PC-9 (cell line): Measurements from ENCODE around the gene TMPRSS9. TPM values are rescaled to one million over a fixed set of nuclear protein-coding genes. Genes with fewer than 3 reads are reported as not detected.

ENCODE experiments used
- BruUV-seq: library from RNA; stranded (reverse); fragments of 400-500 nt; replicated peaks from 2 replicates; lab custom pipeline; 2021; lab: Mats Ljungman, UMichigan
- CTCF ChIA-PET: fragments of 300-600 bp; sonication (Branson Sonifier 250); formaldehyde crosslinking; loops from one replicate; lab custom pipeline; 2022; ENCODE audit warnings: antibody characterized with exemption; lab: Charles Lee
- POLR2A ChIA-PET: fragments of 300-600 bp; sonication (Branson Sonifier 250); formaldehyde crosslinking; loops from one replicate; lab custom pipeline; 2022; ENCODE audit warnings: antibody characterized with exemption; ENCODE audit not compliant: unreplicated experiment; lab: Charles Lee
- DNase-seq, 2 experiments: peaks; one replicate each; pipeline versions ENCODE4 v3.0.0 to v3.0.0-alpha.2; 2015 to 2022; ENCODE audit warnings: mixed read lengths in 1 of 2
- H2AFZ ChIP-seq: fragments of 200-600 bp; sonication (generic); 2 replicates; pipeline ENCODE4 v1.8.1; 2017; ENCODE audit warnings: antibody characterized with exemption
- H3F3A ChIP-seq: fragments of 200-600 bp; sonication (generic); 2 replicates; pipeline ENCODE4 v1.8.1; 2017; ENCODE audit warnings: antibody characterized with exemption, mild to moderate bottlenecking, low read depth; ENCODE audit not compliant: insufficient read depth
- H3K27ac ChIP-seq: fragments of 200-600 bp; sonication (generic); 2 replicates; pipeline ENCODE4 v1.6.1; 2016; ENCODE audit warnings: mixed run types
- H3K27me3 ChIP-seq: fragments of 200-600 bp; sonication (generic); 2 replicates; pipeline ENCODE4 v1.6.1; 2016; ENCODE audit warnings: low read depth, mixed run types; ENCODE audit not compliant: insufficient read depth
- H3K36me3 ChIP-seq: fragments of 200-600 bp; sonication (generic); 2 replicates; pipeline ENCODE4 v1.6.1; 2016; ENCODE audit warnings: low read depth, mixed run types
- H3K4me1 ChIP-seq: fragments of 200-600 bp; sonication (generic); replicated peaks from 2 replicates; pipeline ENCODE4 v1.6.1; 2016; ENCODE audit warnings: mixed run types; ENCODE audit not compliant: insufficient read depth
- H3K4me2 ChIP-seq: fragments of 200-600 bp; sonication (generic); 2 replicates; pipeline ENCODE4 v1.6.1; 2017; ENCODE audit warnings: mixed run types
- H3K4me3 ChIP-seq: fragments of 200-600 bp; sonication (generic); 2 replicates; pipeline ENCODE4 v1.6.1; 2016; ENCODE audit warnings: mixed run types
- H3K79me2 ChIP-seq: fragments of 200-600 bp; sonication (generic); 2 replicates; pipeline ENCODE4 v1.6.1; 2017; ENCODE audit warnings: low read depth, mixed run types
- H3K9me2 ChIP-seq: fragments of 200-600 bp; sonication (generic); 2 replicates; pipeline ENCODE4 v1.8.1; 2017; ENCODE audit warnings: mild to moderate bottlenecking; ENCODE audit not compliant: insufficient read depth
- H3K9me3 ChIP-seq: fragments of 200-600 bp; sonication (generic); 2 replicates; pipeline ENCODE4 v1.8.1; 2016; ENCODE audit warnings: low read depth; ENCODE audit not compliant: insufficient read depth
- H4K20me1 ChIP-seq: fragments of 200-600 bp; sonication (generic); 2 replicates; pipeline ENCODE4 v1.8.1; 2017; ENCODE audit not compliant: insufficient read depth
- CTCF ChIP-seq: fragments of 200-600 bp; sonication (generic); conservative IDR thresholded peaks from 2 replicates; pipeline ENCODE4 v1.6.1; 2017; ENCODE audit warnings: mixed run types, antibody characterized with exemption, mild to moderate bottlenecking, moderate library complexity
- EZH2 ChIP-seq: fragments of 200-600 bp; sonication (generic); IDR thresholded peaks from 2 replicates; pipeline ENCODE4 v1.8.0; 2017; ENCODE audit warnings: antibody characterized with exemption, low read depth
- intact Hi-C: fragments of 100-400 bp; cut with micrococcal nuclease; formaldehyde crosslinking; loops from one replicate; pipeline ENCODE4 v1.10.0; 2022; ENCODE audit not compliant: unreplicated experiment
- total RNA-seq: library from RNA; stranded (reverse); gene quantifications from 2 replicates; pipeline ENCODE4 v1.2.3, GENCODE V29; 2021

Gene TMPRSS9
- total RNA-seq, 1 experiment from 2014 or later: 0.20 TPM

GRCh38 chr19:2417881-2418406 is 57.9 kb downstream of the TMPRSS9 start:
- peaks cover 6% of the 10 kb centered on the region; the same call in 1 of the 2 replicates for H3F3A ChIP-seq
- H3K27me3 ChIP-seq: no peaks in the 10 kb centered on the region
- no peak overlapping the region for H3K4me2 ChIP-seq
- intact Hi-C loops: no loop called here
- no peaks in the 10 kb centered on the region for H3K9me2 ChIP-seq
- no peak for TF ChIP-seq EZH2
- H2AFZ ChIP-seq: no peak overlapping the region
- peaks cover 15% of the 10 kb centered on the region for H4K20me1 ChIP-seq
- BruUV-seq: no TSS peak
- H3K4me3 ChIP-seq: no peak overlapping the region
- no peaks in the 10 kb centered on the region for H3K9me3 ChIP-seq
- ChIA-PET POLR2A (no interaction called here), CTCF (no interaction called here)
- H3K4me1 ChIP-seq: no peaks in the 10 kb centered on the region
- no peaks in the 10 kb centered on the region for H3K36me3 ChIP-seq
- H3K27ac ChIP-seq: no peak overlapping the region
- no peaks in the 10 kb centered on the region for H3K79me2 ChIP-seq
- no peak for DNase-seq

GRCh38 chr19:2419754-2420153 is 59.7 kb downstream of the TMPRSS9 start:
- H3F3A ChIP-seq: peaks cover 6% of the 10 kb centered on the region; the same call in 1 of the 2 replicates
- H3K9me3 ChIP-seq: no peaks in the 10 kb centered on the region
- H3K4me3 ChIP-seq: no peak overlapping the region
- H3K27ac ChIP-seq: no peak overlapping the region
- no TSS peak for BruUV-seq
- no peaks in the 10 kb centered on the region for H3K27me3 ChIP-seq
- no peaks in the 10 kb centered on the region for H3K9me2 ChIP-seq
- TF ChIP-seq EZH2 (no peak), CTCF (no peak)
- ChIA-PET CTCF (no interaction called here), POLR2A (no interaction called here)
- peaks cover 18% of the 10 kb centered on the region for H4K20me1 ChIP-seq
- no peak for DNase-seq
- no peaks in the 10 kb centered on the region for H3K36me3 ChIP-seq
- H2AFZ ChIP-seq: no peak overlapping the region
- intact Hi-C loops: no loop called here
- no peaks in the 10 kb centered on the region for H3K4me1 ChIP-seq
- H3K4me2 ChIP-seq: no peak overlapping the region
- H3K79me2 ChIP-seq: no peaks in the 10 kb centered on the region

GRCh38 chr19:2420490-2420889 is 60.4 kb downstream of the TMPRSS9 start:
- TF ChIP-seq EZH2 (no peak), CTCF (no peak)

More at GRCh38 chr19:2420490-2420889, 60.4 kb downstream of the TMPRSS9 start:
- BruUV-seq: no TSS peak
- Histone ChIP-seq H3K27me3 (no peaks in the 10 kb centered on the region), H4K20me1 (peaks cover 18% of the 10 kb centered on the region), H3K4me3 (no peak overlapping the region), H3K27ac (no peak overlapping the region), H3K9me2 (no peaks in the 10 kb centered on the region), H3K9me3 (no peaks in the 10 kb centered on the region), H3K4me1 (no peaks in the 10 kb centered on the region), H2AFZ (no peak overlapping the region), H3K4me2 (no peak overlapping the region), H3K79me2 (peaks cover 2% of the 10 kb centered on the region), H3F3A (peaks cover 6% of the 10 kb centered on the region; the same call in 1 of the 2 replicates), H3K36me3 (no peaks in the 10 kb centered on the region)
- DNase-seq: no peak
- CTCF ChIA-PET: no interaction called here
- POLR2A ChIA-PET: no interaction called here
- intact Hi-C loops: no loop called here
